GM18861 (cell line): ENCODE measurements around the gene MFAP4.

ENCODE experiments used
- ATAC-seq: cut with Tn5 transposase; IDR thresholded peaks from one replicate; pipeline ENCODE4 v1.9.1; 2021; ENCODE audit not compliant: unreplicated experiment

The MFAP4 gene

GRCh38 chr17:19336938-19337711 is 49.9 kb downstream of the MFAP4 start:
- ATAC-seq: no peak

GRCh38 chr17:19335951-19336631 is 50.9 kb downstream of the MFAP4 start:
- ATAC-seq: no peak

GRCh38 chr17:19334331-19334730 is 52.7 kb downstream of the MFAP4 start:
- ATAC-seq: no peak

- no peak for ATAC-seq
Measured at GRCh38 chr17:19333736-19334290, 53.2 kb downstream of the MFAP4 start.
